HCT116 (cell line): Measurements from ENCODE around the gene CCDC40.

Experiments used
- EZH2phosphoT487 ChIP-seq: fragments of 200-600 bp; IDR thresholded peaks from 2 replicates; pipeline ENCODE4 v1.6.1; 2018; ENCODE audit warnings: antibody characterized with exemption, borderline replicate concordance
- POLR2A ChIP-seq: IDR thresholded peaks from 2 replicates; pipeline ENCODE4 v1.7.0; 2011; ENCODE audit warnings: borderline replicate concordance; ENCODE audit not compliant: insufficient read depth, insufficient read length; ENCODE audit errors: extremely low read depth
- SIN3A ChIP-seq: IDR thresholded peaks from 2 replicates; pipeline ENCODE4 v1.6.1; 2012; ENCODE audit warnings: low read depth
- TF ChIP-seq, protein P1 (sequence below), 3 experiments: fragments of 200-600 bp in 1 of 3; sonication (generic) in 1 of 3; IDR thresholded peaks in 2 of 3; conservative IDR thresholded peaks in 1 of 3; 2 replicates each; pipeline ENCODE4 v1.5.1; 2012 to 2017; ENCODE audit warnings: low read depth in 2 of 3, low read length in 2 of 3, antibody characterized with exemption in 1 of 3, borderline replicate concordance in 1 of 3, control low read depth in 1 of 3, mild to moderate bottlenecking in 1 of 3, mixed read lengths in 1 of 3, mixed run types in 1 of 3, moderate library complexity in 1 of 3; ENCODE audit not compliant: insufficient read depth in 1 of 3

DNA sequence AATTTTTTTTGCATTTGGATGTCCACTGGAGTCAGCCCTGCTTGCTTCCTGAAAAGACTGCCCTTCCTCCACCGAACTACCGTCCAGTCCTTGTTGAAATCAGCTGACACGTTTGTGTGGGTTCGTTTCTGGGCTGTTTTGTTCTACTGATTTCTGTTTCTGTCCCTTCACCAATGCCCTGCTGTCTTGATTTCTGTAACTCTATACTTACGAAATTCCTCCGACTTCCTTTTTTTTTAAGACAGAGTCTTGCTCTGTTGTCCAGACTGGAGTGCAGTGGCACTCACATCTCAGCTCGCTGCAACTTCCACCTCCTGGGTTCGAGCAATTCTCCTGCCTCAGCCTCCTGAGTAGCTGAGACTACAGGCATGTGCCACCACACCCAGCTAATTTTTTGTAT is 56.5 kb downstream of the CCDC40 start:
- no peak for TF ChIP-seq SIN3A
- TF ChIP-seq, protein P1, sequence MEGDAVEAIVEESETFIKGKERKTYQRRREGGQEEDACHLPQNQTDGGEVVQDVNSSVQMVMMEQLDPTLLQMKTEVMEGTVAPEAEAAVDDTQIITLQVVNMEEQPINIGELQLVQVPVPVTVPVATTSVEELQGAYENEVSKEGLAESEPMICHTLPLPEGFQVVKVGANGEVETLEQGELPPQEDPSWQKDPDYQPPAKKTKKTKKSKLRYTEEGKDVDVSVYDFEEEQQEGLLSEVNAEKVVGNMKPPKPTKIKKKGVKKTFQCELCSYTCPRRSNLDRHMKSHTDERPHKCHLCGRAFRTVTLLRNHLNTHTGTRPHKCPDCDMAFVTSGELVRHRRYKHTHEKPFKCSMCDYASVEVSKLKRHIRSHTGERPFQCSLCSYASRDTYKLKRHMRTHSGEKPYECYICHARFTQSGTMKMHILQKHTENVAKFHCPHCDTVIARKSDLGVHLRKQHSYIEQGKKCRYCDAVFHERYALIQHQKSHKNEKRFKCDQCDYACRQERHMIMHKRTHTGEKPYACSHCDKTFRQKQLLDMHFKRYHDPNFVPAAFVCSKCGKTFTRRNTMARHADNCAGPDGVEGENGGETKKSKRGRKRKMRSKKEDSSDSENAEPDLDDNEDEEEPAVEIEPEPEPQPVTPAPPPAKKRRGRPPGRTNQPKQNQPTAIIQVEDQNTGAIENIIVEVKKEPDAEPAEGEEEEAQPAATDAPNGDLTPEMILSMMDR (IDR thresholded peaks at IDR 0.05 in 2 of 3, conservative IDR thresholded peaks at IDR 0.05 in 1 of 3; ENCODE audit: borderline replicate concordance in 1 of 3, insufficient read depth in 1 of 3, low read depth in 2 of 3, low read length in 2 of 3), result no peak
- no peak for TF ChIP-seq EZH2phosphoT487
- no peak for TF ChIP-seq POLR2A
